Immature natural killer cell (primary cell): Measurements from ENCODE around the gene IL1RN. TPM values are rescaled to one million over a fixed set of nuclear protein-coding genes. Genes with fewer than 3 reads are reported as not detected.

Source experiments
- DNase-seq, 3 donors: peaks; one replicate each; pipeline ENCODE4 v3.0.0; 2022; ENCODE audit warnings: mixed read lengths in 1 of 3
- H3K27ac Mint-ChIP-seq, 6 donors: one replicate each; pipeline ENCODE4 v1.8.0; 2020; ENCODE audit warnings: mixed read lengths in 6 of 6, mild to moderate bottlenecking in 5 of 6, inconsistent platforms in 4 of 6, moderate library complexity in 3 of 6
- H3K27me3 Mint-ChIP-seq, 3 donors: one replicate each; pipeline ENCODE4 v1.8.0; 2020 to 2021; ENCODE audit warnings: low read depth in 3 of 3, mild to moderate bottlenecking in 3 of 3, mixed read lengths in 3 of 3, moderate library complexity in 3 of 3, inconsistent platforms in 1 of 3
- H3K36me3 Mint-ChIP-seq, 3 donors: one replicate each; pipeline ENCODE4 v1.8.0; 2020; ENCODE audit warnings: mixed read lengths in 3 of 3, inconsistent platforms in 2 of 3, mild to moderate bottlenecking in 2 of 3
- H3K4me1 Mint-ChIP-seq, 2 donors: one replicate each; pipeline ENCODE4 v1.8.0; 2020; ENCODE audit warnings: inconsistent platforms in 2 of 2, mild to moderate bottlenecking in 2 of 2, mixed read lengths in 2 of 2, moderate library complexity in 1 of 2
- H3K4me3 Mint-ChIP-seq, 5 donors: one replicate each; pipeline ENCODE4 v1.8.0; 2020; ENCODE audit warnings: mild to moderate bottlenecking in 5 of 5, mixed read lengths in 5 of 5, inconsistent platforms in 3 of 5, moderate library complexity in 3 of 5
- H3K9me3 Mint-ChIP-seq, 6 donors: one replicate each; pipeline ENCODE4 v1.8.0; 2020; ENCODE audit warnings: mild to moderate bottlenecking in 6 of 6, mixed read lengths in 6 of 6, inconsistent platforms in 4 of 6, moderate library complexity in 3 of 6
- polyA plus RNA-seq, 3 donors: library from polyadenylated mRNA; unstranded; fragments of 300-500 nt; fragmentation: Illumina TruSeq; gene quantifications; one replicate each; pipeline ENCODE4 v1.2.3, GENCODE V29; 2021

IL1RN gene
- polyA plus RNA-seq, 3 donors from 2014 or later = 0.44 to 2.3 (median 1.9) TPM

DNA sequence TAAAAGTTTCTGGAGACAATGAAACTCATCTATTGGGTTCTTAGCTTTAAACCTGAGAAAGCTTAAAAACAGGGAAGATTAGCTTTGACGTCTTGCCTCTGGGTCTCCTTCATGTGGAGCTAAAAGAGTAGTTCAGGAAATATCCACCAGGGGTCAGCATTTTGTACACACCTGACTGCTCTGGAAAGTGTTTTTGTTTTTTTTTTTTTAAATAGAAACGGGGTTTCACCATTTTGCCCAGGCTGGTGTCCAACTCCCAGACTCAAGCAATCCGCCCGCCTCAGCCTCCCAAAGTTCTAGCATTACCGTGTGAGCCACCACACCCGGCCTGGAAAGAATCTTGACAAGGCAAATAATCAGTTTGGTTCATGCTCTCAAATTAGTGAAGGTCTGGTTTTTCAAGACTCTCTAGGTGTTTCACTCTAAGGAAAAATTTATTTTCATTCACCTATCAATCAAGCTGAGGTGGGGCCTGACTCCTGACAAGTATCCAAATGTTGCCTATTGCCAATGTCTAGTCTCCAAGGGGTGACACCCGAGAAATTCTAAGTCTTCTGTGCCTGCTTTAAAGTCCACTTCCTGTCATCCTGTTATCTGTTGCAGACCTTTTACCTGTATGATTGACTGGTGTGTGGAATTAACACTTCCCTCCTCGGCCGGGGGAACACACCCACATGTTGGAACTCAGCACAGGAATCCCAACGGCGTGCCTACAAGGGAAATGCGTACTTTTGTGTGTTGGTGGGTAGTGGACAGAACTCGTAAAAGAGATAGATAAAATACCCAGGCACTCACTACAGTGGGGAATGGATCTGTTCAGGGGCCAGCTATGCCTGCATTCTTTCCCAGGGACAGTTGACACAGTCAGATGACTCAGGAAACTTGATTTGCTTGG is 11.3 kb downstream of the IL1RN start:
- peaks cover 0 to 3% (median 0%) of the 10 kb centered on the region in 3 donors for H3K27me3 Mint-ChIP-seq
- peak overlapping the region in 3 of 6 donors; percentile 36 to 60 (median 37) for H3K27ac Mint-ChIP-seq

GRCh38 chr2:113141451-113141850 is 14.1 kb downstream of the IL1RN start:
- Mint-ChIP-seq H3K9me3 (no peaks in the 10 kb centered on the region), H3K36me3 (no peaks in the 10 kb centered on the region), H3K27me3 (peaks cover 0 to 3% (median 0%) of the 10 kb centered on the region in 3 donors), H3K4me3 (no peak overlapping the region), H3K4me1 (peaks cover 11 to 17% of the 10 kb centered on the region in 2 donors), H3K27ac (no peak overlapping the region)
- no peak for DNase-seq

More for the DNA sequence above, 11.3 kb downstream of the IL1RN start:
- H3K36me3 Mint-ChIP-seq = no peaks in the 10 kb centered on the region
- H3K4me3 Mint-ChIP-seq = peak overlapping the region; percentile 13 to 58 (median 33)
- H3K4me1 Mint-ChIP-seq = peaks cover 11 to 17% of the 10 kb centered on the region in 2 donors
- H3K9me3 Mint-ChIP-seq = no peaks in the 10 kb centered on the region
- peak; percentile 72 to 76 (median 74) for DNase-seq

DNA sequence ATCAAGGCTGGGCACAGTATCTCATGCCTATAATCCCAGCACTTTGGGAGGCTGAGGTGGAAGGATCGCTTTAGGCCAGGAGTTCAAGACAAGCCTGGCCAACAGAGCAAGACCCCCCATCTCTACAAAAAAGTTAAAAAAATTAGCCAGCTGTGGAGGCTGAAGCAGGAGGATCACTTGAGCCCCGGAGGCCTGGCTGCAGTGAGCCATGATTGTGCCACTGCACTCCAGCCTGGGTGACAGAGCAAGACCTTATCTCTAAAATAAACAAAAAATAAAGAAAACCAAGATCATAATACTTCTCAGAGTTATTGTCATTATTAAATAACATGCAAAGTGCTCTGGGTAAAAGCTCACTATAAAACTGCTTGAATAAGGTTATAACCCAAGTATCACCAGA is 14.9 kb downstream of the IL1RN start:
- no peak for DNase-seq
- H3K36me3 Mint-ChIP-seq = no peaks in the 10 kb centered on the region
- peaks cover 8 to 12% of the 10 kb centered on the region in 2 donors for H3K4me1 Mint-ChIP-seq
- H3K27ac Mint-ChIP-seq = no peak overlapping the region
- no peaks in the 10 kb centered on the region for H3K27me3 Mint-ChIP-seq
- no peaks in the 10 kb centered on the region for H3K9me3 Mint-ChIP-seq
- no peak overlapping the region for H3K4me3 Mint-ChIP-seq

GRCh38 chr2:113144259-113144658 is 16.9 kb downstream of the IL1RN start:
- no peaks in the 10 kb centered on the region for H3K4me1 Mint-ChIP-seq
- no peaks in the 10 kb centered on the region for H3K9me3 Mint-ChIP-seq
- H3K36me3 Mint-ChIP-seq = no peaks in the 10 kb centered on the region
- no peaks in the 10 kb centered on the region for H3K27me3 Mint-ChIP-seq
- no peak overlapping the region for H3K27ac Mint-ChIP-seq
- no peak overlapping the region for H3K4me3 Mint-ChIP-seq
- DNase-seq = no peak

GRCh38 chr2:113148606-113149552 is 21.5 kb downstream of the IL1RN start:
- Mint-ChIP-seq H3K9me3 (no peaks in the 10 kb centered on the region), H3K27ac (no peak overlapping the region), H3K4me3 (no peak overlapping the region), H3K4me1 (no peaks in the 10 kb centered on the region), H3K27me3 (peaks cover 0 to 2% (median 0%) of the 10 kb centered on the region in 3 donors), H3K36me3 (no peaks in the 10 kb centered on the region)
- no peak for DNase-seq

- Mint-ChIP-seq H3K36me3 (no peaks in the 10 kb centered on the region), H3K4me1 (no peaks in the 10 kb centered on the region), H3K9me3 (no peaks in the 10 kb centered on the region), H3K27me3 (peaks cover 0 to 2% (median 0%) of the 10 kb centered on the region in 3 donors), H3K4me3 (no peak overlapping the region), H3K27ac (no peak overlapping the region)
- DNase-seq = no peak
These were observed 22.3 kb downstream of the IL1RN start for GRCh38 chr2:113149553-113150257.

- H3K9me3 Mint-ChIP-seq = no peaks in the 10 kb centered on the region
- peaks cover 0 to 2% (median 0%) of the 10 kb centered on the region in 3 donors for H3K27me3 Mint-ChIP-seq
- H3K36me3 Mint-ChIP-seq = no peaks in the 10 kb centered on the region
- no peak for DNase-seq
- no peaks in the 10 kb centered on the region for H3K4me1 Mint-ChIP-seq
- no peak overlapping the region for H3K27ac Mint-ChIP-seq
- no peak overlapping the region for H3K4me3 Mint-ChIP-seq
These were observed 22.8 kb downstream of the IL1RN start for GRCh38 chr2:113150258-113150601.

GRCh38 chr2:113155331-113155730 is 27.9 kb downstream of the IL1RN start:
- Mint-ChIP-seq H3K4me3 (peak overlapping the region in 1 of 5 donors; percentile 7), H3K36me3 (no peaks in the 10 kb centered on the region), H3K27me3 (peaks cover 2 to 4% (median 3%) of the 10 kb centered on the region in 3 donors), H3K27ac (no peak overlapping the region), H3K9me3 (no peaks in the 10 kb centered on the region), H3K4me1 (peaks cover 14 to 22% of the 10 kb centered on the region in 2 donors)
- DNase-seq = no peak

- H3K4me3 Mint-ChIP-seq = peak overlapping the region; percentile 73 to 84 (median 78)
- peaks cover 14 to 22% of the 10 kb centered on the region in 2 donors for H3K4me1 Mint-ChIP-seq
- no peaks in the 10 kb centered on the region for H3K36me3 Mint-ChIP-seq
- peak overlapping the region in 5 of 6 donors; percentile 24 to 84 (median 65) for H3K27ac Mint-ChIP-seq
- no peaks in the 10 kb centered on the region for H3K9me3 Mint-ChIP-seq
- no peak for DNase-seq
- peaks cover 2 to 3% (median 2%) of the 10 kb centered on the region in 3 donors for H3K27me3 Mint-ChIP-seq
These were observed 29.1 kb downstream of the IL1RN start for GRCh38 chr2:113156278-113157117.

DNA sequence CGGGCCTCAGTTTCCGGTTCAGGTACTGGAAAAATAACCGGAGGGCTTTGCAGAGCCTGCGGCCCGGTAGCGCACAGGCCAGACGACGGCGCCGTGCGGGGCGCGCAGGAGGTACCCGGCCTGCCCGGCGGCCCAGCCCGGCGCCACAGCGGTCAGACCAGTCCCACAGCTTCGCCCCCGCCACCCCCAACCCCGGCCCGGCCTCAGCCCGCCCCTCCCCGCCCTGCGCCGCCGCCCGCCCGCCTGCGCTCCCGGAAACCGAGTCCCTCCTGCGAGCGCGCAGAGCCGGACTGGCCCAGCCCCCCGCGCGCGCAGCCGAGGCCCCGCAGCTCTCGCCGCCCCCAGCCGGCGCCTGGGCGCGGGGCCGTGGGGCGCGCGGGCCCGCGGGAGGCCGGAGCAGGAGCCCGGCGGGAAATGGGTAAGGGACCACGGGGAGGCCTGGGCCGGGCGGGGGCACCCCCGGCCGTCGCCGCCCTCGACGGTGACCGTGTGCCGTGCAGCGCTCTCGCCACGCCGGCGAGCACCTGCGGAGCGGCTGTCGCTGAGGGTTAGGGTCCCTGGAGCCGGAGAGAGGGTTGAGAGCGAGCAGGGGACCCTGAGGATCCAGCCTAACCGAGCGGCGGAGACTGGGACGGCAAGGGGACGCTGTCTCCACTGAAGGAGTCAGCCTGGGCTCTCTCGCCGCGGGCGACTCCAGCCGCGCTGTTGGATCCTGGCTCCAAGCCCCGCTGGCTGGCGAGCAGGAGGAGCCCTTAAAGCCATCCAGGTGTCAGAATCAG is 29.9 kb downstream of the IL1RN start:
- no peaks in the 10 kb centered on the region for H3K9me3 Mint-ChIP-seq
- H3K4me1 Mint-ChIP-seq = peaks cover 14 to 22% of the 10 kb centered on the region in 2 donors
- H3K27me3 Mint-ChIP-seq = peaks cover 2 to 3% (median 2%) of the 10 kb centered on the region in 3 donors
- peak; percentile 50 to 60 (median 55) for DNase-seq
- H3K27ac Mint-ChIP-seq = peak overlapping the region in 3 of 6 donors; percentile 74 to 84 (median 81)
- H3K4me3 Mint-ChIP-seq = peak overlapping the region; percentile 84 to 89 (median 87)
- H3K36me3 Mint-ChIP-seq = no peaks in the 10 kb centered on the region

GRCh38 chr2:113157897-113158753 is 30.7 kb downstream of the IL1RN start:
- peak overlapping the region; percentile 84 to 89 (median 87) for H3K4me3 Mint-ChIP-seq
- DNase-seq = no peak
- H3K27me3 Mint-ChIP-seq = peaks cover 2 to 3% (median 2%) of the 10 kb centered on the region in 3 donors
- H3K36me3 Mint-ChIP-seq = no peaks in the 10 kb centered on the region
- H3K9me3 Mint-ChIP-seq = no peaks in the 10 kb centered on the region
- H3K27ac Mint-ChIP-seq = peak overlapping the region in 5 of 6 donors; percentile 11 to 80 (median 74)
- peaks cover 16 to 22% of the 10 kb centered on the region in 2 donors for H3K4me1 Mint-ChIP-seq
